NCI-H146 (cell line): ENCODE data around the gene TXNDC16.

ENCODE experiments used
- DNase-seq: peaks from one replicate; lab custom pipeline; 2025; lab: John Stamatoyannopoulos, UW

TXNDC16 gene

GRCh38 chr14:52455291-52456088 lies 96.8 kb downstream of the TXNDC16 start:
- DNase-seq: no peak

- DNase-seq: no peak
Measured at GRCh38 chr14:52447236-52447635, 105.1 kb downstream of the TXNDC16 start.

- no peak for DNase-seq
Measured at GRCh38 chr14:52446355-52446754, 106.0 kb downstream of the TXNDC16 start.

GRCh38 chr14:52443506-52443905 lies 108.8 kb downstream of the TXNDC16 start:
- no peak for DNase-seq

- DNase-seq: no peak
Measured at GRCh38 chr14:52442602-52443001, 109.7 kb downstream of the TXNDC16 start.

GRCh38 chr14:52442166-52442565 lies 110.1 kb downstream of the TXNDC16 start:
- no peak for DNase-seq

GRCh38 chr14:52439476-52439875 lies 112.8 kb downstream of the TXNDC16 start:
- DNase-seq: no peak

- no peak for DNase-seq
Measured at GRCh38 chr14:52434955-52435354, 117.3 kb downstream of the TXNDC16 start.

GRCh38 chr14:52430474-52430873 lies 121.8 kb downstream of the TXNDC16 start:
- no peak for DNase-seq

- DNase-seq: no peak
Measured at GRCh38 chr14:52429451-52429850, 122.9 kb downstream of the TXNDC16 start.

- DNase-seq: no peak
Measured at GRCh38 chr14:52427460-52427859, 124.8 kb downstream of the TXNDC16 start.

- no peak for DNase-seq
Measured at GRCh38 chr14:52422650-52423356, 129.5 kb downstream of the TXNDC16 start.

- no peak for DNase-seq
Measured at GRCh38 chr14:52417139-52417538, 135.2 kb downstream of the TXNDC16 start.

GRCh38 chr14:52413729-52414408 lies 138.4 kb downstream of the TXNDC16 start:
- no peak for DNase-seq

- no peak for DNase-seq
Measured at GRCh38 chr14:52412426-52412825, 139.9 kb downstream of the TXNDC16 start.

- DNase-seq: no peak
Measured at GRCh38 chr14:52405314-52405713, 147.0 kb downstream of the TXNDC16 start.

- DNase-seq: no peak
Measured at GRCh38 chr14:52402812-52403526, 149.3 kb downstream of the TXNDC16 start.

- no peak for DNase-seq
Measured at GRCh38 chr14:52400846-52401245, 151.5 kb downstream of the TXNDC16 start.

GRCh38 chr14:52399921-52400595 lies 152.2 kb downstream of the TXNDC16 start:
- no peak for DNase-seq

GRCh38 chr14:52399104-52399503 lies 153.2 kb downstream of the TXNDC16 start:
- no peak for DNase-seq

GRCh38 chr14:52397844-52398243 lies 154.5 kb downstream of the TXNDC16 start:
- no peak for DNase-seq

- DNase-seq: no peak
Measured at GRCh38 chr14:52395728-52396127, 156.6 kb downstream of the TXNDC16 start.
